SK-N-MC (cell line): Measurements from ENCODE around the gene CAMKMT.

Experiments
- EZH2 ChIP-seq: fragments of 200-600 bp; sonication (generic); IDR thresholded peaks from one replicate; pipeline ENCODE4 v1.6.1; 2017; ENCODE audit warnings: antibody characterized with exemption
- POLR2AphosphoS5 ChIP-seq: IDR thresholded peaks from 2 replicates; pipeline ENCODE4 v1.6.1; 2012; ENCODE audit warnings: mild to moderate bottlenecking, low read depth, low read length, borderline replicate concordance

- TF ChIP-seq EZH2: no peak
- no peak for TF ChIP-seq POLR2AphosphoS5
These were observed 136.8 kb downstream of the CAMKMT start for GRCh38 chr2:44498551-44498950.
